Omental fat pad (tissue), 4 donors: ENCODE results near the gene POU2F3. TPM values are rescaled to one million over a fixed set of nuclear protein-coding genes. Genes with fewer than 3 reads are reported as not detected.

ENCODE experiments used
- ATAC-seq: fragments of 150-250 bp; one replicate; pipeline ENCODE4 v1.9.1; 2016; ENCODE audit warnings: mild to moderate bottlenecking, moderate library complexity; ENCODE audit not compliant: low FRiP score
- DNase-seq: peaks from one replicate; pipeline ENCODE4 v3.0.0-alpha.2; 2019; ENCODE audit warnings: low spot score
- total RNA-seq, 4 donors: library from RNA; depleted of rRNA; stranded (reverse); fragments of >200 nt; gene quantifications; one replicate each; pipeline ENCODE4 v1.1.0, GENCODE V29; 2016
- TF ChIP-seq, protein P1 (sequence below), 3 donors: fragments of 450-650 bp; IDR thresholded peaks; one replicate each; pipeline ENCODE4 v1.5.1; 2016 to 2017; ENCODE audit warnings: antibody characterized with exemption in 3 of 3, mild to moderate bottlenecking in 3 of 3, moderate library complexity in 2 of 3

The POU2F3 gene
- total RNA-seq, 4 donors from 2014 or later = 0.19 to 0.24 TPM; not detected in 2

DNA sequence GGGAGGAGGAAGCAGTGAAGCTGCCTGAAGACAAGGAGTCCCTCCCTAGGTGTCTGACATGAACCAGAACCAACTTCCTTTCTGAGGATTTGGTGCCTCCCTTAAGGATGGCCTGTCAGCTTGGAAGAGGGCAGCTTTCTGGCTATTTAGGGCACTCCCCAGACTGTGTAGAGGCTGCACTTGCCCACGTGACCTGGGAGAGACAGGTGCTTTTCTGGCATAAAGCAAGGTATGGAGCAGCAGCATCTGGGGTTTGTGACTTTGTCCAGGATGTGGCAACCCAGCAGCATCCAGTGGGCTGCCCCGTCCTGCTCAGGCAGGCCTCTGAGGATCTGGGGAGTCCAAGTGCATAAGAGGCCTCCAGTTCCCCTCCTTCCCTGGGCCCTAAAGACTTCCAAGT is 43.2 kb downstream of the POU2F3 start:
- ATAC-seq (peak; percentile 21), DNase-seq (no peak)
- TF ChIP-seq, protein P1, sequence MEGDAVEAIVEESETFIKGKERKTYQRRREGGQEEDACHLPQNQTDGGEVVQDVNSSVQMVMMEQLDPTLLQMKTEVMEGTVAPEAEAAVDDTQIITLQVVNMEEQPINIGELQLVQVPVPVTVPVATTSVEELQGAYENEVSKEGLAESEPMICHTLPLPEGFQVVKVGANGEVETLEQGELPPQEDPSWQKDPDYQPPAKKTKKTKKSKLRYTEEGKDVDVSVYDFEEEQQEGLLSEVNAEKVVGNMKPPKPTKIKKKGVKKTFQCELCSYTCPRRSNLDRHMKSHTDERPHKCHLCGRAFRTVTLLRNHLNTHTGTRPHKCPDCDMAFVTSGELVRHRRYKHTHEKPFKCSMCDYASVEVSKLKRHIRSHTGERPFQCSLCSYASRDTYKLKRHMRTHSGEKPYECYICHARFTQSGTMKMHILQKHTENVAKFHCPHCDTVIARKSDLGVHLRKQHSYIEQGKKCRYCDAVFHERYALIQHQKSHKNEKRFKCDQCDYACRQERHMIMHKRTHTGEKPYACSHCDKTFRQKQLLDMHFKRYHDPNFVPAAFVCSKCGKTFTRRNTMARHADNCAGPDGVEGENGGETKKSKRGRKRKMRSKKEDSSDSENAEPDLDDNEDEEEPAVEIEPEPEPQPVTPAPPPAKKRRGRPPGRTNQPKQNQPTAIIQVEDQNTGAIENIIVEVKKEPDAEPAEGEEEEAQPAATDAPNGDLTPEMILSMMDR (IDR thresholded peaks at IDR 0.05) = no peak

DNA sequence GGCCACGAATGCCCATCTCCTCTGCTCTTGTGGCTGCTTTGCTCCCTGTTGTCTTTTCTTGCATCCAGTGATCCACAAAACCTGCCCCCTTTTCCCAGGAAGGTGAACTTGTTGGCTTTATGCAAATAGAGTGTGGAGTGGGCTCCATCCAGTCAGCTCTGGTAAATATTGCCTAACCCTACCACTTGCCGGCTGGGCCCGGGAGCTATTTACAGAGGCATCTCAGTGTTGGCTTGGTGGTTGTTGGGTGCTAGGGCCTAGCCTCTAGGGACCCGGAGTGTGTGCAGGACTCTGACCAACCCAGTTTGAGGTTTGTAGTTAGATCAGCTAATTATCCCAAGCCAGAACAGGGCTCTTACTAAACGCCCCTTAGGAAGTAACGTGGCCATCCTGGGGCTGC is 44.3 kb downstream of the POU2F3 start:
- TF ChIP-seq, protein P1 (IDR thresholded peaks at IDR 0.05) = no peak
- DNase-seq (no peak), ATAC-seq (no peak)

DNA sequence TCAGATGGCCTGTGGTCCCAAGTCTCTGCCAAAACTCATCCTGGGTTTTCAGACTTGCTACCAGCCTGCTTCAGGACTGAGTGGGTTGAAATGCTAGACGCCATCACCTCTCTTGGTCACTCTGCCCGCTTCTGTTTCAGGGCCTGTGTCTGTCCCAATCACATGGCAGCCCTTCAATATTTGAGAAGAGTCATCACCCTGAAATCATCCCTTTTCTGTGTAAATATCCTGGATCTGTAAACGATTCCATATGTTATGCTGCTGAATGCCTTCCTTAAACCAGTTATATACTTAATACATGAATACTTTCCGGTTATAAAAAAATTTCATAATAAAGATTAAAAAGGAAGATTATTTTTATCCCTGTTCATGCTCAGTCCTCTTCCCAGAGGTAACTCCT is 45.3 kb downstream of the POU2F3 start:
- TF ChIP-seq, protein P1 (IDR thresholded peaks at IDR 0.05) = no peak
- DNase-seq (no peak), ATAC-seq (no peak)

DNA sequence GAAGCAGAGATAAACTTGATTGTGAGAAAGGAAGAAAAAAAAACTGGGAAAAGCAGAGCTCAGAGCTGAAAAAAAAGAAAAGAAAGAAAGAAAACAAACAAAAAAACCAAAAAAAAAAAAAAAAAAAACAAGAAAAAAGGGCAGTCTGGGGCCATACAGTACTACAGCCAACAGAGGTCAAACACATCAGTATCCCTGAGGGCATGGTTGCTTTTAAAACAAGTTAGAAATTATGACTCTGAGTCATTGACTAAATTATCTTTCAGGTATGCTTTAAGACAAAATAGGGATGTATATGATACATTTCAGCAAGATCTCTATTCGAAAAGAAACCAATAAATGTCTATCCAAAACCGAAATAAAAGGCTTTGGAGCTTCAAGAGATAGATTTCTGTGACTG is 48.1 kb downstream of the POU2F3 start:
- ATAC-seq = no peak
- DNase-seq = no peak
- TF ChIP-seq, protein P1 (IDR thresholded peaks at IDR 0.05) = no peak

DNA sequence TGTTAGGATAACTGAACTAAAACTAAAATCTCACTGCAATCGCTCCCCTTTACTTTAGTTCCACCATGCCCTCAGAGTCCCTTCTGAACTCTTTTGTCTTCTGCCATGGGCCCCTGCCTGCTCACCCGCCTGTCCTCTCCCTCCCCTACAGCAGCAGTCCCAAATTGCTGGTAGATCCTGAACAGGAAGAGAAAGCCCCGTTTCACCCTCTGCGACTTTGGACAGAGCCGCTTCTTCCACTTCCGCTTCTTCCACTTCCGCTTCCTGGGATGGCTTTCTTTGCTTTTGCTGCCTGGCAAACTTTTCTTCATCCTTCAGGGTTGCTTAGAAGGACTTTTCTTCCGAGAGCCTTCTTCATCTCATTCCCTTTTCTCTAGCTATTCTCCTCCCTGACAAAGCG is 49.5 kb downstream of the POU2F3 start:
- DNase-seq (no peak), ATAC-seq (no peak)
- TF ChIP-seq, protein P1 (IDR thresholded peaks at IDR 0.05) = no peak

DNA sequence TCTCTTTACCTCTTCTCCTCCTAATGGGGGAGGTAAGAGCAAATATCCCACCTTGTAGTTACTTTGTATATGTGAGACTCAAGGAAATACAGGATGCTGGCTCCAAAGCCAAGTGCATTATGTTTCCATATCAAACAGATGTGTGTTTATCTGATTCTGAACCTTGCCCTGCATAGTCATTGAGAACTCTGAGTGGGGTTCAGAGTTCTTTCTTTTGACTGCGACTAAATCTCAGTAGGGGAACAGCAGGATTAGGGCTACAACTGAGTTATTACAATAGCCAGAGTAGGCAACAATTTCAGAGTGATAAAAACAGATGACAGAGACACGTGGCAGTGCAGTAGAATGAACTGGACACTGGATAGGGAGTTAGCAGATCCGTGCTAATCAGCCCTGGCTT is 51.0 kb downstream of the POU2F3 start:
- DNase-seq (no peak), ATAC-seq (no peak)
- TF ChIP-seq, protein P1 (IDR thresholded peaks at IDR 0.05) = no peak

DNA sequence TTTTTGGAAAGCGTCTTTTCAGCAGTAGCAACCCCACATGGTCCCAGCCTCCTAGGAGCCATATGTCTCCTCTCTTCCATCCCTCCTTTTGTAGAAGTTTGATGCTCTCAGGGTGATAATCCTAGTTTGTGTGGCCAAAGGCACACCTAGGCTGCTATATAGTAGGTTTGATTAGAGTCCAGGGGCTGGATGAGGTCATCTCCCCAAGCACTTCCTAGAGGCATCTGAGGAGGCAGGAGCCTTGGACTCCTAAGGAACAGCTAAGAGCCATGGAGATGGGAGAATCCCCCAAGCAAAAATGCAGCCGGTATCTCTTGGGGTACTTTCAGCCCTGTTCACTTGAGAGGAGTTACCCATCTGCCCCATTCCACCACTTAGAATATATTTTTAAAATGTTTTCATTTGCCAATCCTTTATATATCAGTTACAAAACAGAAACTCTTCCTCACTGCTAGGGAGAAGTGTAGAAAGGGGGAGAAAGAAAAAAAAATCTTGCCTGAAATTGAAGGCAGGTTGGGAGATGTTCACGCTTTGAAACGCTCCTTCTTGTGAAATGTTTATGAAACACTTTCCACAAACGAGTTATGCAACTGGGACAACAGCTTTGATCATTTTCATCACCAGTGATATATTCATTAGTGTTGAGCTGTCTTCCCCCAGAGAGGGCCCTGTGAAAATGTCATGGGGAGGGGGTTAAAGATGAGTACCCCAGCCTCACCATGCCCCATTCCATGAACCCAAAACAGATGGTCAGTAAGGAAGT is 53.3 kb downstream of the POU2F3 start:
- no peak for DNase-seq
- ATAC-seq = no peak
- TF ChIP-seq, protein P1 (IDR thresholded peaks at IDR 0.05) = no peak
